Endothelial cell of umbilical vein (primary cell): Measurements from ENCODE around the gene DNHD1. TPM values are rescaled to one million over a fixed set of nuclear protein-coding genes. Genes with fewer than 3 reads are reported as not detected.

Experiments
- BruUV-seq: library from RNA; stranded (reverse); fragments of 400-500 nt; replicated peaks from 2 replicates; lab custom pipeline; 2021; lab: Mats Ljungman, UMichigan
- CTCF ChIA-PET: fragments of 300-600, 350-600 bp; sonication (Branson Sonifier 250); formaldehyde crosslinking; loops from one replicate; lab custom pipeline; 2021; ENCODE audit warnings: antibody characterized with exemption, inconsistent platforms; lab: Charles Lee
- POLR2A ChIA-PET: fragments of 300-600, 350-600 bp; sonication (Branson Sonifier 250); formaldehyde crosslinking; loops from one replicate; lab custom pipeline; 2021; ENCODE audit warnings: antibody characterized with exemption, inconsistent platforms; lab: Charles Lee
- DNase-seq: peaks from one replicate; pipeline ENCODE4 v3.0.0-alpha.2; 2011; ENCODE audit warnings: low read depth, low spot score
- FAIRE-seq: peaks from 2 replicates; lab custom pipeline; 2011; peaks lifted over from hg19 to GRCh38; lab: Jason Lieb, UNC
- H2AFZ ChIP-seq: 2 replicates; pipeline ENCODE4 v1.6.0; 2012; ENCODE audit warnings: low read depth, low read length, control low read depth, inconsistent platforms
- H3K27ac ChIP-seq: 2 replicates; pipeline ENCODE4 v1.5.1; 2011; ENCODE audit warnings: low read depth, mild to moderate bottlenecking, control low read depth, low read length, moderate library complexity; ENCODE audit not compliant: insufficient read depth
- H3K27me3 ChIP-seq, 2 experiments: 2 replicates each; pipeline versions ENCODE4 v1.6.0 to v1.6.1; 2011; ENCODE audit warnings: low read length in 2 of 2, mixed read lengths in 1 of 2; ENCODE audit not compliant: control insufficient read depth in 2 of 2, insufficient read depth in 2 of 2
- H3K36me3 ChIP-seq, 2 experiments: 2 replicates in 1 of 2; 3 replicates in 1 of 2; pipeline ENCODE4 v1.5.1; 2011; ENCODE audit warnings: low read length in 2 of 2, mild to moderate bottlenecking in 1 of 2, moderate library complexity in 1 of 2; ENCODE audit not compliant: control insufficient read depth in 2 of 2, insufficient read depth in 2 of 2; ENCODE audit errors: extremely low read depth in 1 of 2
- H3K4me1 ChIP-seq: 3 replicates; pipeline ENCODE4 v1.5.1; 2011; ENCODE audit warnings: mild to moderate bottlenecking, low read length; ENCODE audit not compliant: control insufficient read depth, insufficient read depth; ENCODE audit errors: extremely low read depth
- H3K4me2 ChIP-seq: 2 replicates; pipeline ENCODE4 v1.6.1; 2011; ENCODE audit warnings: low read length, control low read depth, mixed read lengths; ENCODE audit not compliant: insufficient read depth
- H3K4me3 ChIP-seq, 3 experiments: fragments of 200-600 bp in 1 of 3; sonication (generic), shearing (Covaris generic) in 1 of 3; replicated peaks in 1 of 3; 2 replicates each; pipeline ENCODE4 v1.5.1; 2011 to 2016; ENCODE audit warnings: control low read depth in 3 of 3, low read length in 3 of 3, mild to moderate bottlenecking in 2 of 3, inconsistent platforms in 1 of 3, low read depth in 1 of 3, moderate library complexity in 1 of 3; ENCODE audit not compliant: insufficient read depth in 1 of 3
- H3K79me2 ChIP-seq: 2 replicates; pipeline ENCODE4 v1.6.0; 2012; ENCODE audit warnings: low read length, inconsistent platforms; ENCODE audit not compliant: control insufficient read depth, insufficient read depth
- H3K9ac ChIP-seq: replicated peaks from 2 replicates; pipeline ENCODE3; 2011; ENCODE audit warnings: low read length, control low read depth; ENCODE audit not compliant: insufficient read depth; ENCODE audit errors: extremely low read depth
- H3K9me1 ChIP-seq: replicated peaks from 3 replicates; pipeline ENCODE4 v1.6.0; 2011; ENCODE audit warnings: mild to moderate bottlenecking, low read length; ENCODE audit not compliant: control insufficient read depth, insufficient read depth; ENCODE audit errors: extremely low read depth
- H3K9me3 ChIP-seq: replicated peaks from 2 replicates; pipeline ENCODE4 v1.5.1; 2012; ENCODE audit warnings: low read length, inconsistent platforms; ENCODE audit not compliant: control insufficient read depth, insufficient read depth
- H4K20me1 ChIP-seq: replicated peaks from 2 replicates; pipeline ENCODE3; 2011; ENCODE audit warnings: mild to moderate bottlenecking, low read length; ENCODE audit not compliant: control insufficient read depth, insufficient read depth; ENCODE audit errors: extremely low read depth
- EZH2 ChIP-seq: IDR thresholded peaks from 2 replicates; pipeline ENCODE4 v1.6.1; 2012; ENCODE audit warnings: borderline replicate concordance, low read depth, mild to moderate bottlenecking, moderate library complexity, low read length, inconsistent platforms; ENCODE audit not compliant: severe bottlenecking
- FOS ChIP-seq: IDR thresholded peaks from 2 replicates; pipeline ENCODE4 v1.6.1; 2011; ENCODE audit warnings: mild to moderate bottlenecking, low read length, moderate library complexity, borderline replicate concordance; ENCODE audit not compliant: insufficient read depth
- GATA2 ChIP-seq: IDR thresholded peaks from 2 replicates; pipeline ENCODE4 v1.7.0; 2011; ENCODE audit warnings: low read depth, mild to moderate bottlenecking, moderate library complexity, mixed read lengths, low read length; ENCODE audit not compliant: insufficient read length, insufficient read depth
- JUN ChIP-seq: IDR thresholded peaks from 2 replicates; pipeline ENCODE4 v1.6.1; 2011; ENCODE audit warnings: borderline replicate concordance, low read depth; ENCODE audit not compliant: insufficient read length, insufficient read depth
- MYC ChIP-seq: IDR thresholded peaks from one replicate; pipeline ENCODE4 v1.6.1; 2011; ENCODE audit warnings: mild to moderate bottlenecking, low read depth, low read length
- POLR2A ChIP-seq: IDR thresholded peaks from 2 replicates; pipeline ENCODE4 v1.6.1; 2012; ENCODE audit warnings: low read depth, mild to moderate bottlenecking, control low read depth, low read length
- POLR2AphosphoS5 ChIP-seq: IDR thresholded peaks from 2 replicates; pipeline ENCODE4 v1.6.1; 2012; ENCODE audit warnings: low read depth, mild to moderate bottlenecking, control low read depth, low read length, moderate library complexity; ENCODE audit not compliant: insufficient read depth
- dilution Hi-C: fragments of 300-500 bp; cut with MboI; formaldehyde crosslinking; loops from one replicate; pipeline ENCODE4 v1.15.0; 2019; ENCODE audit warnings: low sequenced_read_pairs; ENCODE audit not compliant: extremely low pct_ligation_motif_present
- intact Hi-C: fragments of 100-400 bp; cut with micrococcal nuclease; formaldehyde crosslinking; loops from one replicate; pipeline ENCODE4 v1.10.0; 2022
- polyA plus RNA-seq, 4 experiments: library from polyadenylated mRNA; depleted of rRNA in 3 of 4; stranded (reverse) in 3 of 4; unstranded in 1 of 4; fragments of >200 nt; gene quantifications; 2 replicates each; pipeline versions ENCODE4 v1.2.1 to v1.2.3, GENCODE V29; 2011 to 2012; ENCODE audit warnings: missing spikeins in 1 of 4
- total RNA-seq: library from RNA; stranded (reverse); gene quantifications from 2 replicates; pipeline ENCODE4 v1.2.3, GENCODE V29; 2021
- TF ChIP-seq, protein P1 (sequence below), 2 donors: IDR thresholded peaks; 1 replicate in 1 of 2; 2 replicates in 1 of 2; pipeline ENCODE4 v1.5.1; 2011; ENCODE audit warnings: low read length in 2 of 2, mild to moderate bottlenecking in 2 of 2, moderate library complexity in 2 of 2, control low read depth in 1 of 2, inconsistent platforms in 1 of 2, low read depth in 1 of 2; ENCODE audit not compliant: insufficient read depth in 1 of 2; ENCODE audit errors: extremely low read depth in 1 of 2
- TF ChIP-seq, protein P2 (sequence below): IDR thresholded peaks from 2 replicates; pipeline ENCODE4 v1.6.1; 2011; ENCODE audit not compliant: insufficient read depth, insufficient read length

DNHD1 gene
- total and polyA plus RNA-seq, 2 donors (not counting 3 experiments of a cell fraction or from before 2014, with no cell fraction given) = 3.7 to 8.6 TPM

DNA sequence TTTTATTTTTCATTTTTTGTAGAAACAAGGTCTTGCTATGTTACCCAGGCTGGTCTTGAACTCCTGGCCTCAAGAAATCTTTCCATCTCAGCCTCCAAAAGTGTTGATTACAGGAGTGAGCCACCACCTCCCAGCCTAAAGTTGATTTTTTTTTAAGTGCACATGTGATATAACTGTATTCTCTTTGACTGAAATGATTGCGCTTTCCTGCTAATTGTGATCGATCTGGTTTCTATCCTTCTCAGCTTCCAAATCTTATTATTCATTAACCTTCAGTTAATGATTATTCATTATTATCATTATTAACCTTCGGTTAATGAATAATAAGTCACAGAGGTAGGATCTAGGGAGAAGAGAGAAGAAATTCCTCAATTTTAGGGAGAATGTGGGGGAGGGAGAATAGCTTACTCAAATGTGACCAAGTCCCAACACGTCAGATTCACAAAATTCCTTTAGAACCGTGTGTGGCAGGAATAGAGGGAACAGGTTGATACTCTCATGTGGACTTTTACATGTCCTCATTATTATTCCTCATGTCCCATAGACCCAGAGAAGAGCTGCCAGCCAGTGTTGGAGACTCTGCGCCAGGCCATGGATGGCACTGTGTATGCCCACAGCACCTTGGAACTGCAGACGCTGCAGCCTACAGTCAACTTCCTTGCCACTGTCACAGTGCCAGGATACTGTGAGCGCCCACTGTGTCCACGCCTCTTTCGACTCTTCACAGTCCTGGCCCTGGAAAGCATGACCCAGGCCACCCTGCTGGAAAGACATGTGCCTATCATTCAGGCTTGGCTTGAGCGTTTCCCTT, 59.3 kb downstream of the DNHD1 start:
- ChIA-PET CTCF (interaction anchor here (1.8 kb wide), 1 partner anchor 25 kb away, joined by 12 read pairs; no protein-coding TSS in a partner anchor), POLR2A (no interaction called here)
- intact Hi-C loops (no loop called here), dilution Hi-C loops (no loop called here)
- TF ChIP-seq MYC (no peak), FOS (no peak), EZH2 (no peak), POLR2A (no peak), POLR2AphosphoS5 (no peak), GATA2 (no peak), JUN (no peak)
- TF ChIP-seq, protein P1, sequence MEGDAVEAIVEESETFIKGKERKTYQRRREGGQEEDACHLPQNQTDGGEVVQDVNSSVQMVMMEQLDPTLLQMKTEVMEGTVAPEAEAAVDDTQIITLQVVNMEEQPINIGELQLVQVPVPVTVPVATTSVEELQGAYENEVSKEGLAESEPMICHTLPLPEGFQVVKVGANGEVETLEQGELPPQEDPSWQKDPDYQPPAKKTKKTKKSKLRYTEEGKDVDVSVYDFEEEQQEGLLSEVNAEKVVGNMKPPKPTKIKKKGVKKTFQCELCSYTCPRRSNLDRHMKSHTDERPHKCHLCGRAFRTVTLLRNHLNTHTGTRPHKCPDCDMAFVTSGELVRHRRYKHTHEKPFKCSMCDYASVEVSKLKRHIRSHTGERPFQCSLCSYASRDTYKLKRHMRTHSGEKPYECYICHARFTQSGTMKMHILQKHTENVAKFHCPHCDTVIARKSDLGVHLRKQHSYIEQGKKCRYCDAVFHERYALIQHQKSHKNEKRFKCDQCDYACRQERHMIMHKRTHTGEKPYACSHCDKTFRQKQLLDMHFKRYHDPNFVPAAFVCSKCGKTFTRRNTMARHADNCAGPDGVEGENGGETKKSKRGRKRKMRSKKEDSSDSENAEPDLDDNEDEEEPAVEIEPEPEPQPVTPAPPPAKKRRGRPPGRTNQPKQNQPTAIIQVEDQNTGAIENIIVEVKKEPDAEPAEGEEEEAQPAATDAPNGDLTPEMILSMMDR (IDR thresholded peaks at IDR 0.05; ENCODE audit: extremely low read depth in 1 of 2, insufficient read depth in 1 of 2, low read depth in 1 of 2, low read length in 2 of 2) = no peak
- TF ChIP-seq, protein P2, sequence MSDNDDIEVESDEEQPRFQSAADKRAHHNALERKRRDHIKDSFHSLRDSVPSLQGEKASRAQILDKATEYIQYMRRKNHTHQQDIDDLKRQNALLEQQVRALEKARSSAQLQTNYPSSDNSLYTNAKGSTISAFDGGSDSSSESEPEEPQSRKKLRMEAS = no peak
- Histone ChIP-seq H3K4me1 (no peaks in the 10 kb centered on the region), H3K9ac (no peak overlapping the region), H3K27me3 (no peaks in the 10 kb centered on the region), H3K9me1 (no peaks in the 10 kb centered on the region), H2AFZ (no peak overlapping the region), H3K79me2 (no peaks in the 10 kb centered on the region), H3K4me3 (no peak overlapping the region), H3K4me2 (no peak overlapping the region), H3K27ac (no peak overlapping the region), H3K36me3 (no peaks in the 10 kb centered on the region), H4K20me1 (no peaks in the 10 kb centered on the region), H3K9me3 (no peaks in the 10 kb centered on the region)
- FAIRE-seq (no peak), DNase-seq (no peak)
- no TSS peak for BruUV-seq
